HG03108 (cell line): ENCODE data around the gene CDC37.

Experiments used
- ATAC-seq: cut with Tn5 transposase; IDR thresholded peaks from one replicate; pipeline ENCODE4 v1.9.1; 2021; ENCODE audit warnings: moderate library complexity; ENCODE audit not compliant: unreplicated experiment

Gene CDC37

DNA sequence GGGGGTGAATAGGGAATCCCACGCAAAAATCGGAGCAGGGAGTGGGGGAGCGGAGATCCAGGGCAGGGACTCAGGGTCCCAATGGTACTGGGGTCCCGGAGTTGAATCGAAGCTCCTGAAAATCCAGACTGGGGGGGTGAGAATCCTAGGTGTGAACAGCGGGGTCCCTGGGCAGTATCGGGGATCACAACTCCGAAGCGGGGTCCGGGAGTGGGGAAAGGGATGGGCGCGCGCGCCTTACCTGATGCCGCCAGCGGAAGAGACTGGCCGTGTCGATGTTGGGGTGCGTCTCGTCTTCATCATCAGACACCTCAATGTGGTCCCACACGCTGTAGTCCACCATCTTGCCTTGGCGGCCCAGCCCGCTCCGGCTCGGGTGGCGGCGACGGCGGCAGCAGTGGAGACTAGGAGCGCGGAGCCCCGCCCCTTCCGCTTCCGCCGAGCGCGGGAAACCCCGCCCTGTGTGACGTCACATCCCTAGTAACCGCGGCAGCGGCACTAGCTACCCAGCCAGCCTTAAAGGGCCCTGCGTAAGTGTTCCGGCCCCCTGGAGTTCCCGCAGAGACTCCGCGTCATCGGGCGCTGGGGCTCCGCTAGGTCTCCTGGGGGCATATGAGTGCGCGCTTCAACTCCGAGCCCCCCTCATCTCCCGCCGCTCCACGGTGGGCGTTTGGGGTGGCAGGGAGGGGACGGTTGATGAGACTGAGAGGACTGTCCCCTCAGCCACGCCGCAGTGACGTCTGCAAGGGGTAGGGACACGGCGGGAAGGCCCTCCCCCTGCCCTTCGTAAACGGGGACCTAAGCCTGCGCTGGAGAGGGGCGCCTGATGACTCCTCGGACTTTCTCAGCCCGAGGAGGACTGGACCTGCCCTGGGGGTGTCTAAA lies at the start of gene CDC37:
Gene CDC37, minus strand, starts transcription at position 406 of the 885 bp plus-strand sequence. Its CDS starts 63 bp downstream, at position 343.
- peak; percentile 76 for ATAC-seq

DNA sequence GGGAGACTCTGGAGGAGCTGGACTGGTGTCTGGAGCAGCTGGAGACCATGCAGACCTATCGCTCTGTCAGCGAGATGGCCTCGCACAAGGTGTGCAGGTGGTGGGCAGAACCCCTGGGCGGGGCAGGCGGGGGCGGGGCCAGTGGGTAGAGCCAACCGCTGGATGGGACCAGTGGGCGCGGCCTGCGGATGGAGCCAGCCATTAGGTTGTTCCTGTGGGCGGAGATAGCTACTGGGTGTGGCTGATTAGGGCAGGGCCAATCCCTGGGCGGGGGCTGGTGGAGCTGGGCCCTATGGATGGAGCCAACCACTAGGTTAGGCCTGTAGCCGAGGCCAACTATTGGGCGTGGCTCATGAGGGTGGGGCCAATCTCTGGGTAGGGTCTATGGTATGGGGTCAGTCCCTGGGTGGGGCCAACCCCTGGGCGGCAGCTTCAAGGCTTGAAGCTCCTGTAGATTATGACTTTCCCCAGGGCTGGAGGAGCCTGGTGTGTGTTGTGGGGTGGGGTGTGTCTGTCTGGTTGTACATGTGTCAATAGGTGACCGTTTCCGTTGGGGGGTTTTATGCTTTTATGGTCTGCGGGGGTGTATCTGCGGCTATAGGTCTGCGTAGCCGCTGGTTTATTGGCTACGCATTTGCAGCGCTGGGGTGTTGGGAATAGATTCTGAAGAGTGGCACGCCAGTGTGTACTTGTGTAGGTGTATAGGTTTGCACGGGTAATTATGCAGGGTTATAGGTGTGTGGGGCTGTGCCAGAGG lies 47.7 kb upstream of the CDC37 start:
- no peak for ATAC-seq

DNA sequence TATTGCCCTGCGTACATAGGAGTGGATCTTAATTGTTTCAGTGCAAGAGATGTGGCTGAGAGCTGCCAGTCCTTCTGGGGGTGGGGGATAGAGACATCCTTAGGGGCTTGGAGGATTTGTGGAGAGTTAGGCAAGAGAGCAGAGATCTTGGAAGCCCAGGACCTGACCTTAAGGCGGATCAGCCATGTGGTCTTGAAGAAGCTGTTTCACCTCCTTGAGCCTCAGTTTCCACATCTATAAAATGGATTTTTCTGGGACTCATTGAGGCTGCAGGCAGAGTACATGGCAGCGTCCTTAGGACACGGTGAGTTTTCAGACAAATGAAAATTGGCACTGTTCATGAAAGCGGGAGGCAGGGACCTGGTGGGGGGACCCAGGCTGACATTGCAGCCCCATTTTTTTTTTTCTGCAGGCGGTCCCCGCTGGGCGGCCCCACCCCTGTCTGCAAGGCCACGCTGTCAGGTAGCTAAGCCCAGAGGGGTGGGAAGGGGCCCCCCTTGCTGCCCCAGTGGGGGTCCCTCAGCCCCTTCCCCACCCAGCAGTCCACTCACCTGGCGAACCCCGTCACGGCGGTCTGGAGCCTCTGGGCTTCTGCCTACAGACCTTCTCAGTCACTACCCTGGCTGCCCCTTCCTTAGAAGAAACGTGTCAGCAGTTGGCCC lies 47.0 kb upstream of the CDC37 start:
- no peak for ATAC-seq

DNA sequence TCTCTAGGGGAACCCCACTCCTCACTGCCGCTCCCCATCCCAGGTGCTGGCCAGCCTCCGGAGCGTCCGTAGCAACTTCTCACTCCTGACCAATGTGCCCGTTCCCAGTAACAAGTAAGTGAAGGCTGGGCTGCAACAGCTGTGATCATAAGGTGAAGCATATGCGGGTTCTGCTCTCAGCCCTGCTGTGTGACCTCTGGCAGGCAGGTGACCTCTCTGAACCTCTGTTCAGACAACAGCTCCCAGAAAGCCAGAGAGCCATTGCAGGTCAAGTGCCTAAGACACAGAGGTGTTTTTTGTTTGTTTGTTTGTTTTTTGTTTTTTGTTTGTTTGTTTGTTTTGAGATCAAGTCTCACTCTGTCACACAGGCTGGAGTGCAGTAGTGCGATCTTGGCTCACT lies 45.7 kb upstream of the CDC37 start:
- ATAC-seq, result no peak

DNA sequence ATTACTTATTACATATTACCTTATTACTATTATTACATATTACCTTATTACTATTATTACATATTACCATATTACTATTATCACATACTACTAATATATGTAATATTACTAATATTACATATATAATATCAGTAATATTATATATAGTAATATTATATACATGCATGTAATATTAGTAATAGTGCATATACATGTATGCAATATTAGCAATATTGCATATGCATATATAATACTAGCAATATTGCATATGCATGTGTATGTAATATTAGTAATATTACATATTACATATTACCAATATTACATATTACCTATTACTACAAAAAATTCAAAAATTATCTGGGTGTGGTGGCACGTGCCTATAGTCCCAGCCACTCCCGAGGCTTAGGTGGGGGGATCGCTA lies 39.4 kb upstream of the CDC37 start:
- no peak for ATAC-seq

DNA sequence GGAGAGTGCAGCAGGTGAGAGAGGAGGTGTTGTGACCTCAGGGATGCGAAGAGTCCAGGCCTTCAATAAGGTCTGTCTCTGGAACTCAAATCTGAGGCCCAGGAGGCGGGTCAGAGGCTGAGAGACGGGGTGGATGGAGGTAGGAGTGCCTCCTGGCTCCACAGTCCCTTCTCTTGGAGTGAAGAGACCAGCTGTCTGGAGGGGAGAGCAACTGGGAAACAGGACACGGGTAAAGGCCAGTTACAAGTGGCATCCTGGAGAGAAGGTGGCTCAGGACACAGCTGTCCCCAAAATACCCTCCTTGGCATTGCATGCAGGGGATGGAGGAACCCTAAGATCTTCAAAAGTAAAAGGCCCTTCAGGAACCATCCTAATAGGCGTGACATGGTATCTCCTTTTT lies 36.2 kb upstream of the CDC37 start:
- ATAC-seq, result no peak

DNA sequence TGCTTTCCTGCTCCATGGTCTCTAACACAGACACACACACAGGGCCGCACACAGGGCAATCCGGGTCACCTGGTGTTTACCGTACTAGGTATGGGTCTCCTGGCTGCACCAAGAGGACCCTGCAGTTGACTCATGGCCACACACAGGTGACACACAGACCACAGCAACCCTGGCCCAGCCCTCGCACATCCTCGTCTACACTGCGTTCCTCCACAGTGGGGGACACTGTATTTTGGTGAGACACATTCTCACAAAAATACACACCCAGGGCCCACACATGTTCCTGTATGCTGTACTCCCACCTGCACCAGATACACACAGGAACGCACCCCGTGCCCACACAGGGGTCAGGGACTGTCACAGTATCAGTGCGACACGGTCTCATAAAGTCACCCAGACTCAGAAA lies 29.8 kb upstream of the CDC37 start:
- no peak for ATAC-seq

DNA sequence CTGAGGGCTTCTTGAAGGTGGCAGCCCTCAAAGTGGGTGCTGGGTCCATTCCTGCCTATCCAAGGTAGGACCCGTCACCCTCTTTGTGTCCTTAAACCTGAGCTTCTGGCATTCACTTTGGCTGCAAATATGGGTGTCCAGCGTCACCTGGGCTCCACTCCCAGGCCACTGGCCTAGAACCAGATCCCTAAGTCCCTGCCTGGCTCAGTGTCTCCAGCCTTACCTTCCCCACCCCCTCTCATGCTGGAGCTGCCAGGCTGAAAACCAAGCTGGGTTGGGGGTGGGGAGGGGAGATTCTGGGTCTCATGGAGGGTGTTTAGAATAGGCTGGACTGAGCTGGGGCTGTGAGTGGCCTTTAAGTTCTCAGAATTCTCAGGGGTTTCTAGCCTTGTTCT lies 29.4 kb upstream of the CDC37 start:
- ATAC-seq, result no peak

DNA sequence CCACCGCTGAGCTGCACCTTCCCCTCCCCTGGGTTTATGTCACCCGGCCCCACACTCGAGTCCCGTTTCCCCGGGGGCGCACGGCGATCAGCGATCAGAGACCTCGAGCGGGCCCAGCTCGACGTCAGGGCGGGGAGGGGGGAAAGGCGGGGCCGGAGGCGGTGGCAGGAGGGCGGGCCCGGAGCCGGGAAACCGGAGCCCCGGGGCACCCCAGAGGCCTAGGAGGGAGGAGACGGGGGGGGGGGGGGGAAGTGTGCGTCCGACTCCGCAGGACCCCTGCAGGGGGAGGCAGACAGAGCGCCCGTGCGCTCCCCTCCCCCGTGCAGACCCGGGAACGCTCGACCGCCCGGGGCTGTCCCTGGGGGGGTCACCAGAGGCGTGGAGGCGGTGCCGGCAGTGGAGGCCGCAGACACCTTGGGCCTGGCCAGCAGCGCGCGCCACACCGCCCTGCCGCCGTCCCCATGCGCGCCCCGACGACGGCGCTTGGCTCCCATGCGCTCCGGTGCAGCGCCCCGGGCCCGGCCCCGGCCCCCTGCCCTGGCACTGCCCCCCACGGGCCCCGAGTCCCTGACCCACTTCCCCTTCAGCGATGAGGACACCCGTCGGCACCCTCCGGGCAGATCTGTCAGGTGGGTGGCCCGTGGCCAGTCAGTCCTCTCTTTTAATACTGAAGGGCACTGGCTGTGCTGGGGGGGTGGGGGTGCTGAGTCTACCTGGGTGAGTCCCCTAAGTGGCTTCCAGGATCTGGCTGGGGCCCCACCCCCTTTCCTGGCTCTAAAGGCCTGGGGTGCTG lies 28.8 kb upstream of the CDC37 start:
- no peak for ATAC-seq

DNA sequence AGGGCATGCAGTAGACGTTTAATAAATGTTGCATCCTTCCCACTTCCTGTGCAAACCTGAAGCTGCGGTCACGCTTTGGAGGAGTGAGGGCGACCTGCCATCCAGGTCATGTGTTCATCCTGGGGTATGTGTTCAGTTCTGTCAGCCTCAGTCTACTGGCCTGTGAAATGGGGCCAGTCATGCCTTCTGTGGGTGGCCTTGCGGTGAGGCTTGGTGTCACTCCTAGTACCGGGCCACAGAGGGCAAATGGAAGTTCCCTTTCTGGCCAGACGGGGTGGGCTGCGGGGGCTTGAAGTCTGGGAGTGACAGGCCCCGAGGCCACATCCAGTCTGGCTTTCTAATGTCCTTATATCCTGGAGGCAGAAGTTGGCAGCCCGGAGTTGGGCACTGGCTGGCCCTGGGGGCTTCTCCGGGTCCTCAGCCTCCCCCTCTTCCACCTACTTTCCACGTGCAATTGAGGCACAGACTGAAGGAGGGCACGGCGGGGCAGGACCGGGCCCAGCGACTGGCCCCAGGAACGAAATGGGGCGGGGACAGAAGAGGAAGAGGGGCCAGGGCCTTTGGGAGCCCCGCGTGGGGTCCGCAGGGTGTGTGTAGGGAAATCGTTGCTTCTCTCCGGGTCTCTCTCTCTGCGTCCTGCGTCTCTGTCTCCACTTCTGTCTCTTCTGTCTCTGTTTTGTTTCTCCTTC lies 28.1 kb upstream of the CDC37 start:
- ATAC-seq, result no peak

DNA sequence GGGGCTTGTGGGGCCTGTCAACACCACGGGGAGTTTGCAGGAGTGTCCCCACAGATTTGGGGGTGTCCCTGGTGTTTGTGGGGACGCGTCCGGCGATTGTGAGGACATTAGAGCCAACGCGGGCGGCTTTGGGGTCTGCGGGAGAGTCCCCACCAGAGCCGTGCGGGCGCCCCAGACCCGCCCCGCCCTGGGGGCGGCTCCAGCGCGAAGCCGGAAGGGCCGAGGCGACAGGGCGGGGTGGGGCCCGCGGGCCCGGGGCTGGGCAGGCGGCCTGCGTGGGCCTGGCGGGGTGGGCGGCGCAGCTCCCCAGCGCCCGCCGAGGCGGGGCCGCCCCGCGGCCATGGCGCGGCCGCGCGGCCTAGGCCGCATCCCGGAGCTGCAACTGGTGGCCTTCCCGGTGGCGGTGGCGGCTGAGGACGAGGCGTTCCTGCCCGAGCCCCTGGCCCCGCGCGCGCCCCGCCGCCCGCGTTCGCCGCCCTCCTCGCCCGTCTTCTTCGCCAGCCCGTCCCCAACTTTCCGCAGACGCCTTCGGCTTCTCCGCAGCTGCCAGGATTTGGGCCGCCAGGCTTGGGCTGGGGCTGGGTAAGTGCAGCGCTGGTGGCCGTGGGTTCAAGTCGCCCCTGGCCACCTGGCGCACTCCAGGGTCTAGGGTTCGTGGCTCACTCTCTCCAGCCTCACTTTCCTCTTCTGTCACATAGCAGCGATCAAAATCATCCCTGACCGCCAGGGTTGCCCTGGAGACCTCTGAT lies 27.3 kb upstream of the CDC37 start:
- peak; percentile 35 for ATAC-seq

DNA sequence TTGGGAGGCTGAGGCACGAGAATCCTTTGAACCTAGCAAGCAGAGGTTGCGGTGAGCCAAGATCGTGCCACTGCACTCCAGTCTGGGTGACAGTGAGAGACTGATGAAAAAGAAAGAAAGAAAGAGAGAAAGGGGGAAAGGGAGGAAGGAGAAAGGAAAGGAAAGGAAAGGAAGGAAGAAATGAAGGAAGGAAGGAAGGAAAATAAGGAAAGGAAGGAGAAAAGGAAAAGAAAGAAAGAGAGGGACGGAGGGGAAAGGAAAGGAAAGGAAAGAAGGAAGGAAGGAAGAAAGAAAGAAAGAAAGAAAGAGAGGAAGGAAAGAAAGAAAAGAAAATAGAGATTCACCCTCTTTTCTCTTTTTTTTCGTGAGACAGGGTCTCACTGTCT lies 25.6 kb upstream of the CDC37 start:
- no peak for ATAC-seq

DNA sequence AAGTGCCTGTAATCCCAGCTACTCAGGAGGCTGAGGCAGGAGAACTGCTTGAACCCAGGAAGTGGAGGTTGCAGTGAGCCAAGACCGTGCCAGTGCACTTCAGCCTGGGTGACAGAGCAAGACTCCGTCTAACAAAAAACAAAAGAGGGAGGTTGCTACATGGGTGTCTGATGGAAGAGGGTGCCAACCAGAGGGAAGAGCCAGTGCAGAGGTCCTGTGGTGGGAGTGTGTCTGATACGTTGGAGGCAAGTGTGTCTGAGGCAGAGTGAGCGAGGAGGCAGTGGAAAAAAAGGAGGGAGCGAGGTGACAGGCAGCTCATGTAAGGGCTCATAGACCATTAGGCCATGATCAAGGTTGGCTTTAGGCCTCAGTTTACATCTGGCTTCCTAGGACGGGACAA lies 23.8 kb upstream of the CDC37 start:
- no peak for ATAC-seq

DNA sequence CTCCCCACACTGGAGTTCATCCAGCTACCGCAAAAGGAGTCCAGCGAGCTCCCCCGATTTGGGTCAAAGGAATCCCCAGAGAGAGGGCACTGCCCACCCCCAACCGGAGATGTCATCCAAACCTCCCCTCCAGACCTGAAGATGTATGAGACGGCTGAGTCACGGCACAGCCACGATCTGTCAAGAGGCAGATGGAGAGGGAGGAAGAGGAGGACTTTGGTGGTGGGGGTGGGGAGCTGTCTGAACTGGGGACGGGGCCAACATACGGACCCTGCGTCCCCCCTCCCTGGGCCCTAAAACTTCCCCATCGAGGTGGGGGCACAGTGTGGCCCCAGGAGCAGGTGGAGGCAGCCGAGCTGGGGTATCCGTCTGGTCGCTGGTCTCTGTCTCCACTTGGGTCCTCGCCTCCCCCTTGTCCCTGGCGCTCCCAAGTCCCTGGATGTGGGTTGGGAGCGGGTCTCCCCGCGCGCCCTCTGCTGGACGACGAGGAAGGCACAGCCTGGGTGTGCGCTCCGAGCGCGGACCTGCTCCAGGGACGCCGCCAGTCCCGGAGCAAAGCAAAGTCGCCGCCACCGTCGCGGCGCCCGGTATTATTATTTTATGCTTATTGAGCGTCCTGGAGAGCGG lies 20.8 kb upstream of the CDC37 start:
- ATAC-seq, result no peak

DNA sequence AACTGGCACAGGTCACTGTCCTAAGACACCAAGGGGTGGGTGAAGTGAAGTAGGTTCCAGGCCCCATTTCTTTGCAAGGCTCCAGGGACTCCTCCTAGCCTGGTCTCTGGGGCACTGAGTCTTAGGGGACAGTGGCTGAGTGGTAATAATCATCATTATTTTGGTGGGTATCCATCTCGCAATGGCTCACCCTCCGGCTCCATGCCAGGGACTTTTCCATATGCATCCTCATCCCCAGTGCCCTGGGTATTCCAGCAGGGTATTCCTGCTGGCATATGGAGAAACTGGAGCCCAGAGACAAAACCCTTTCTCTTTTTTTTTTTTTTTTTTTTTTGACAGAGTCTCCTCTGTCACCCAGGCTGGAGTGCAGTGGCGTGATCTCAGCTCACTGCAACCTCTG lies 19.5 kb upstream of the CDC37 start:
- no peak for ATAC-seq

DNA sequence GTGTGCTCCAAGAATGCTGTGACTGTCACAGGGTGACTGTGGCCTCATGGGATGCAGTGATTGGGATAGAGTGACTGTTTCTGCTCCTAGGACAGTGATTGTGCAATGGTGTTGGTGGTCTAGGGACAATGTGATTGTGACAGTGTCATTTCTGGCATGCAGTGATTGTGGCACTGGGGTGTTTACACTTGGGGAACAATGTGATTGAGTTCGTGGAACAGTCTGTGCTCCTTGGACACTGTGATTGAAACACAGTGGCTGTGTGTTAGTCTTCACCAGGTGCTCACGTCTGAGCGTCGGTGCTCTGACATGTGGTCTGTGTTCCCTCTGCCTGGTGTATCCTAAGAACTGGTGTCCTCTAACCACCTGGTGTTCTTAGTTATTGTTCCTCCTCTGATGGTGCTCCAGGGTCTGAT lies 18.7 kb upstream of the CDC37 start:
- ATAC-seq, result no peak

DNA sequence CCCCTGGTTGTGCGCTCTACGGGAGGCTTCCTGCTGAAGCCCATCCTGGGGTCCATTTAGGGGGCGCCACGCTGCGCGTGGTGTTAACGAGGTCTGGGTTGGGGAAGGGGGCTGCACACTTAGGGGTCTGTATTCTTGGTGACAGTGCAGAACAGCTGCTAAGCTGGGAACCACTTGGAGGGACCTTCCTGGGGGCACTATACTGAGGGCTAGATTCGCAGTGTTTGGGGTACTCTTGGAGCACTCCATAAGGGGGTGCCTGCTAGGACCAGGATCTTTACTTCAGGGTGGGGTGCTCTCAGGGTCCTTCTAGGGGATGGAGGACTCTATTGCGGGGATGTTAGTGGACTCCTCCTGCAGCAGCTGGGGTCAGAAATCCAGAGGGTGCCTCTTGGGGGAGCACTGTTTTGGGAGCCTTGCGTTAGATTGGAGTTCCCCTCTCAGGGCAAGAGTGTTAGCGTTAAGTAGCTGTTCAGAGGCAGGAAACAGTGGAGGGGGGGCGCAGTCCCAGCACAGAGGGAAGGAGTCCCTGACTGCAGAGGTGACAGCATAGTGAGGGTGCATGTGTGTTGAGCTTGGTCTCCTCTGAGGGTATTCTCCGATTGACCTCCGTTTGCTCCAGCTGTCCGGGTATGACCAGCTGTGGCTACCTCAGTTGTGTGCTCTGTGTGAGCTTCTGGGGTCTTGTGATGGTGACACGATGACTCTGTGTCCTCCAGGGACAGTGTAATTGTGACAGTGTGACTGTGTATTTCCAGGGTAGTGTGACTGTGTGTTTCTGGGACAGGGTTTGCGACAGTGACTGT lies 18.1 kb upstream of the CDC37 start:
- ATAC-seq, result no peak
